IPS-NIHi11 (cell line): ENCODE data around the gene PHF5A.
"Not testable (repeated sequence)": the region's sequence is repeated elsewhere in the genome, so short reads cannot be mapped to it uniquely, and the experiment has no call there.

Experiments used
- DNase-seq: peaks from one replicate; pipeline ENCODE4 v3.0.0; 2012; ENCODE audit warnings: mixed read lengths, low spot score

PHF5A gene

DNA sequence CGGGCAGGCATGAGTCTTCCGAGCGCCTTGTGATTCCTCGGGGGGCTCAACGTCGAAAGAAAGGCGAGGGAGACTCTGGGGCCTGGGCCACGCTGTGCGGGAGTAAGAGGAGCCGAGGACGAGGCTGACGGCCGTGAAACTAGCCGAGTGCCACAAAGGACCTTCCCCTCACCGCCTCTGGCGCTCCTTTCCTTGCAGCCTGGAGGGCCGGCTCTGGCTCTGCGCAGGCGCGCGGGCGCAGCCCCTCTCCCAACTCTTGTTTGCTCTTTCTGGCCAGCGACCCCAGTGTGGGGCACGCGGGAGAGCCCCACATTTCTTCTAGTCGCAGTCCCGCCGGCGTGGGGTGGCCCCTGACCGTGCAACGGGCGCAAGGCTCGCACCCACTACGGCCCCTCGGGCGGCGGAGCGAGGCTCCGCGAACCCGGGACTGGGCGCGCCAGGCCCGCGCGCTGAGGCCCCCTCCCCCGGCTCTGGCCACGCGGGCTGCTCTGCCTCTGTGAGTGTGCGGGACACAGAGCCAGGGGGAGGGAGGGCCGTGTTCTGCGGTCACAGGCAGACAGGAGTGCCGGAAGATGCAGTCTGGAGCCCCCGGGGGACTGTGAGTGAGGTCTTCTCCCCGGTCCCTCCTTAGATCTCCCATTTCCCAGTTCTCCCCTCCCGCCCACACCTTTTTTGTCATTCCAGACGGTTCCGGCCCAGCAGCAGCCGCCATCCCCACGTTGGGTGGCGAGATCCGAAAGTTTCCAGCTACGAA lies 20.9 kb downstream of the PHF5A start:
- DNase-seq, result no peak

DNA sequence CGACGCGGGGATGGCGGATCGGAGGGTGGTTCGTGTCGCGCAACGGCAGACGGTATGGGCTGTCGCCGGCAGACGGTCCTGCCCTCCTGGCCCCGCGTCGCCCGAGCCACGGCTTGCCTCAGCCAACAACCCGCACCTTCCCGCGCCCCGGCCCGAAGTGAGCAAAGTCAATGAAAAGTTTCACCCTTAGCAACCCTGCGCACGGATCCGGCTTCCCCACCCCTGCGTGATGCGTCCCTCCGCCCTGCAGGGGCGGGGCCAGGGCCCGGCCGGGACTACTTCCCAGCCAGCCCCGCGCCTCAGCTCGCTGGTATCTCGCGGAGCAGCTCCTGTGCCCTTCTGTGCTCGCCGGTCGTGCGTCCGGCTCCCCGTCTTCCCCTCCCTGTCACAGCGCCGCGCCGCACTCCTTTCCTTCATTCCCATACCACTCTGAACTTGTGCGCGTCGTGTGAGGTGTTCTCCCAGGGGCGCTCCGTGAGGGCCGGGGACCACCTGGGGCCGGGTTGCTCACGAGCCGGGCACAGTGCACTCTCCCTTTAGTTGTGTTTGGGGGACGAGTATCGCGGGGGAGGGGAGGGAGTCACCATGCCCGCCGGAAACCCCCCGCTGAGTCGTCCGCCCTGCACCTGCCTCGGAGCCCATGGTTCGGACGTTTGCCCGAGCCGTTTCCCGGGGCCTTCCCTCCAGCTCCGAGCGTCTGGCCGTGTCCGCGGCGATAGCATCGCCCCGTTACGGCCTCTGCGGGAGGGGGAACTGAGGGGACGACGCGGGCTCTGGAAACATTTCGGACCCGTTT lies 21.7 kb downstream of the PHF5A start, which contains the start of gene TOB2:
Gene TOB2 (minus strand): TSS at position 163 of the 796 bp plus-strand sequence. CDS start 9,456 bp downstream, outside the sequence.
- DNase-seq, result peak; percentile 77

DNA sequence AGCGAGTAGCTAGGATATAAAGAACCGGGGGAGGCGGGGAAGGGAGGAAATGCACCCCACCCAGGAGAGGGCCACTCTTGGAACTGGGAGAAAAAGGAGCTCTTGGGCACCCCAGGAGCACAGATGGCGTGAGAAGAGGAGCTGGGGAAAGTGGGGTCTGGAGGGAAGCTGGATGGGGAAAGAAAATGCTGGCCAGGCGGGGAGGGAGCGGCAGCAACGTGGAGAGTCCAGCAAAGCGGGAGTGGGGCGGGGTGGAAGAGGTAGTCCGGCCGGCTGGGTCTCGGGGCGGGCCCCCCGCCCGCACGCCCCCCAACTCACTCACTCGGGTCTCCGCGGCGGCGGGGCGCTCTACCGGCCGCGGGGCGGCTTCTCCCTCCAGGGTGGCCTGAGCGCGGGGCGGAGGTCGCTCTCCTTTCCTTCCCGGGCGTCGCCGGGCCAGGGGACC lies 22.4 kb downstream of the PHF5A start:
- no peak for DNase-seq

DNA sequence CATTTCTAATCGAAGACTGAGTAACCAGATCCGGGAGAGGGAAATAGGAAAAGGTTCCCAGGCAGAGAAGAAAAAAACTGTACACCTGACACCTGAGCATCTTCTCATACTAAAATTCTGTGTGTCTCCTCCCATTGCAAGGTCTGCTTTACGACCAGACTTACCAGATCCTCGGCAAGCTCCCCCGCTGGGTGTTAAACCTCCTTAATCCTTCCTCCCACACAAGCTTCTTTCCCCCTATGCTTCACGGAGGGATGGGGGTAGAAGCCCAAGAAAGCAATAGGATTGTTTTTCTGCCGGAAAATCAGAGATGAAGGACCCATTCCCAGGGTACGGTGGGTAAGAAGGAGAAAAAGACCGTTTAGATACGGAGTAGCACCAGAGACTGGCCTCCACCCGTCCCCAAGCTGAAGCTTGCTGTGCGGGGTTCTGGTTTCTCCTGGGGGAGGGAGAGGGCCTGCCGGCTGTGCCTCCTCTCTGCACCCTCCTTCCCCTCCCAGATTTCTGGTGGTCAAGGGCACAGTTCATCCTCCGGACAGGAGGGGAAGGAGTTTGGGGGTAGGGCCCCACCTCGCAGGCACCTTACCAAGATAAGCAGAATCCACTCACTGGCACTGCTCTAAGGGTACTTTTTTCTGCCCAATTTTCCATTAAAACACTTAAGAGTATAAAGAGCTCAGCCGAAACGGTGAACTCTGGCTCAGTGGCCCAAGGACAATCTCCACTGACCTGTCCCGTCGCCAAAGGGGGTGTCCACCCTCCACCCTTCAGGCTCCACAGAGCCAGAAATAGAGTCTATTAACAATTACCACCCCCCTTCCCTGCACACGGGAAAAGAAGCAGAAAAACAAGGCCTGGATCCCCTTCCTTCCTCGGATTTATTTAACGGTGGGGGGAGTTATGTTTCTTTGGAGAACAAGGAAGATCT lies 23.1 kb downstream of the PHF5A start:
- no peak for DNase-seq

DNA sequence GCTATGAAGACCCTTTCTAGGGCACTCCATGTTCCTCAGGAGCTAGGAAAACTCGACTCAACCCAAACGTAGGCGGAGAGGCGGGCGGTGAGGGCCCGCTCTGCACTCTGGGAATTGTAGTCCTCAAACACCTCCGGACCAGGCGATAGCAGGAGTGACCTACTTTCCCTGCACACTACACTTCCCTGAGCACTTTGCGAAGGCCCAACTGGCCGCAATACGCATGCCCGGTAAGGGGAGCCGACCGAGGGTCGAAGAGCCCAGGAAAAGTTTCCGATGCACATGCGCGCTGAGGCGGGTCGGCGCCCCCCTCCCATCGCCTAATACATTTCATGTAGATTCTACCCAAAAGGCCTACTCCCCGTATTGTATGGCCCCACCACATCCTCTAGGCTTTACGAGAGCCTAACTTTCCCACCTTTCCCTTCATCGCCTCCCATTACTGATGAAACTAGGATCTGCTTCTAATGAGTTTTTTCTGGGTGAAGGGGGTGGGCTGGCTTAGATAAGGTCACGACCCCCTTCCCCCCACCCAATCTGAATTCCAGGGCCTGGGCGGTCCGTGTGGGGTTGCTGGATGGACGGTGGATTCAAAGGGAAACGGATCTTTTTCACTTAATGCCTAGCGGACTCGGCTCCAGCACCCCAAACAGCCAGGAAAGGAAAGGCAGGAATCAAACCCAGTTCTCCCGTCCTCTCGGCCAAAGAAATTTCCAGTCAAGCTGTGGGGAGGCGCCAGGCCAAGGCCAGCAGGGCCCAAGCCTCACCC lies 23.9 kb downstream of the PHF5A start:
- peak; percentile 83 for DNase-seq

DNA sequence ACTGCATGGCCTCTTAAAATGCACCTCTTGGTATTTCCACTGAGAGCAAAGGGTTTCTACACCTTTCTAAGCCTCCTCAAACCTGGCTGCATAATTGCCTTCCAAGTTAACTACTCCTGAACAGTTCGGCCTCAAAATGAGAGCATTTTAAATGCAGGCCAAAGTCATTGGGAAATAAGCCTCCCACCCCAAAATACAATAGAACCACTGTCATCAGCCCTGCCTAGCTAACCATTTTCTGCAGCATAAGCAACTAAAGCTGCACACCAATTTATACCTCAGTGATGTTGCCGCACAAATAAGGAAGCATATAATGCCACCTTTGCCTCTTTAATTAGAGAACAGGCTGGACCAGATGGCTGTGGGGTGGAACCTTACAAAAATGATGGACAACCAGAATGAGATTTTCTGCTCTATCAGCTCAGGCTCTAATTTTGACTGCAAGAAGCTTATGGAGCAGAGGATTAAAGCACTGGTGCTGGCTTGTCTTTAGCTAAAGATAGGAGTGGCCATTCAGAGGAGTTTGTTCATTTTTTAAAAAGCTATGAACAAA lies 26.2 kb downstream of the PHF5A start:
- DNase-seq, result no peak

DNA sequence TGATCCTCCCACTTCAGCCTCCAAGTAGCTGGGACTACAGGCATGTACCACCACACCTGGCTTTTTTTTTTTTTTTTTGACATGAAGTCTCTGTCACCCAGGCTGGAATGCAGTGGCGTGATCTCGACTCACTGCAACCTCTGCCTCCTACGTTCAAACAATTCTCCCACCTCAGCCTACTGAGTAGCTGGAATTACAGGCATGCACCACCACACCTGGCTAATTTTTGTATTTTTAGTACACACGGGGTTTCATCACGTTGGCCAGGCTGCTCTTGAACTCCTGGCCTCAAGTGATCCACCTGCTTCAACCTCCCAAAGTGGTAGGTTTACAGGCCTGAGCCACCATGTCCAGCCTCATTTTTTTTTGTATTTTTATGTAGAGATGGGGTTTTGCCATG lies 28.0 kb downstream of the PHF5A start:
- not testable (repeated sequence) for DNase-seq

DNA sequence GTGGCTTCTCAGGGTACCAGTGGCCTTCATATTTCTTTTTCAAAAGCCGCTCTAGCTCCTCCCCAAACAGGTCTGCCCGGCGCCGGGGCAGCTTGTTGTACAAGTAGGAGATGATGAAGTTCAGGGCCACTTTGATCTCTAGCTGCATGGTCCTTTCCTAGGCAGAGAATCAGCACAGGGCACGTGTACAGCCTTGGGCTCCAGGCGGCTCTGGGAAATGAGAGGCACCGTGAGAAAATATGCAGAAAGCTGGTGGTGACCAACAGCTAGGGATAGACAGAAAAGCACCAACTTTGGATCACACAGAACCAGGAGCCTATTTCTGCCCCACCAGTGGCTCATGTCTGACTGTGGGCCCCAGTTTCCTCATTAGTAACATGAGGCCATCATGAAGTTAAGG lies 31.3 kb downstream of the PHF5A start:
- DNase-seq, result no peak

DNA sequence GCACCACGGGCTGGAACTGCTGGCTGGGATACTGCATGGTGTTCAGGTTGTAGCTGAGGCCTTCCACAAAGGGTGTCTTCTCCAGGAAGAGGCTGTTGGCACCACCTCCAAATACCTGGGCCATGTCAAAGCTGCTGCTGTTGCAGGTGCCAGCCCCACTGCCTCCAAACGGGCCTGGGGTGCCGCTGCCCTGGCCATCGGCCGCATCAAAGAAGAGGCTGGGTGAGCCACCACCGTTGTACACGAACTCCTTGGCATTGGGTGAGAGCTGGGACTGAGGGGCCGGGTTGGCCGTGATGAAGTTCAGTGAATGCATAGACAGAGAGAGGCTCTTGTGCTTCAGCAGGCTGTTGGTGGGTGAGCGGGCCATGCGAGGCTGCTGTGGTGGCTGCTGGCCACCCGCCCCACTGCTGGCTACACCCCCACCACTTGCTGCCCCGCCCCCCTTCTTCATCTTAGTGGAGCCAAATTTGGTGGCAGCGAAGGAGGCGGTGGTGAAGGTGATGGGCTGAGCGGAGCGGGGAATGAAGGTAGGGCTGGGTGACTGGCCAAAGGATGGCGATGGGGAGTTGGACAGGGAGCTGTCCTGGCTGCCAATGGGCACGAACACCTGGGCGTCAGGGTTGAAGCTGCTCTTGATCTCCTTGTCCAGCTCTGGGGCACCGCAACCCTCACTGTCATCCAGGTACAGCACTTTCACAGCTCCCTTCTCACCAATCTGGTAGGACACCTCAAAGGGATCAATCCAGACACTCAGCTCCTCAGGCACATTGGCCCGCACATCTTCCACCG lies 32.0 kb downstream of the PHF5A start:
- no peak for DNase-seq

DNA sequence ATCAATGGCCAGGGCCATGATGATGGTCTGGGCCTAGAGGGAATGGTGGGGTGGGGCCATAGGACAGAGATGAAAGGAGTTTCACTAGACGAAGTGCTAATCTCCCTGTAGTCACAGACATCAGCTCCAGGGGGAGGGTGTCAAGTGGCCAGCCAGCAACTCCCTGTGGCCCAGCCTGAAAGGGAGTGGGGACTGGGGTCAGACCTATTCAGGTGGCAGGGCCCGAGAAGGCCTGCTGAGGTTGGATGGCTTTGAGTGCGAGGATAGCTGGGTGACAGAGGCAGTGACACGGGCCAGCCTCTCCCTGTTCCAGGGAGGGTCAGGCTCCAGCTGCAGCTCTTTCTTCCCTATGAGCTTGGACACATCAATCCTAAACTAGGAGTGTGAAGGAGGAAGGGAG lies 32.9 kb downstream of the PHF5A start:
- DNase-seq, result no peak

DNA sequence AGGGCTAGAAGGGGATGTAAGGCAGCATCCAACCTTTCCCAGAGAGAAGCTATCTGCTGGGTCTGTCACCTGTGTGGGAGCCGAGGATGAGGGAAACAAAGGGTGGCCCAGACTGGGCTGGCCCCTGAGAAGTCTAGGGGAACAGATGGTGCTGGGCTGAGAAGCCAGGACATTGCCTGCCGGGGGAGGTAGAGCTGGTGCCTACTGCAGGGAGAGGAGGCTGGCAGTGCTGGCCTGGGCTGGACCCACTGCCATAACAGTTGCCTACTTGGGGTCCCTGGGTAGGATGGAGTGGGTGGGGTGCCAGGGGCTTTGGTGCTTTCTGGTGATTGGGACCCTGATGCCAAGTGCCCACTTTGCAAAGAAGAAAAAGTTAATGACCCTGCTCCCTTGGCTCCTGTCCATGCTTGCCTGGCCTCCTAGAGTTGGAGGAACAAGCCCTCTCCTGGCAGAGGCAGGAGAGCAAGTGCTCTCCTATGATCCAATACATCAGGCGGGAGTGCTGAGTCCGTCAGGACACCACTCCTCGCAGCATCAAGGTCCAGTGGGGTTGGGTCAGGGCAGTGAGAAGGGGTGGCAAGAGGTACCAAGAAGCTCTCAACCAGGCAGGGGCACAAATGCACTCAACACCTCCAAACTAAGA lies 34.0 kb downstream of the PHF5A start:
- DNase-seq, result not testable (repeated sequence)

DNA sequence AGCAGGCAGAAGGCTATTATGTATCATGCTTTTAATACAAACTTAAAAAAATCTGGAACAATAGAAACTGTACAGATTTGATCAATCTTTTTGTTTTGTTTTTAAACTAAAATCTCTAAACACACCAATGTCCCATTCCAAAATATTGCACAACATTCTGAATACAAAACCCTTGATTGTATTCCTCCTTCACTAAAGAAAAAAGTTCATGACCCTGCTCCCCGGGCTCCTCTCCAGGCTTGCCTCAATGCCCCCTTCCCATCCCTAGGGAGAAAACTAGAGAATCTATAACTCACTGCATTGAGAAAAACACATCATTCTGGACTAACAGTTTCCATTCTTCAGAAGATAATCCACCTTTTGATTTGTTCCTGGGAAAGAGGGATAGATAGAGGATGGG lies 35.0 kb downstream of the PHF5A start:
- DNase-seq, result not testable (repeated sequence)

DNA sequence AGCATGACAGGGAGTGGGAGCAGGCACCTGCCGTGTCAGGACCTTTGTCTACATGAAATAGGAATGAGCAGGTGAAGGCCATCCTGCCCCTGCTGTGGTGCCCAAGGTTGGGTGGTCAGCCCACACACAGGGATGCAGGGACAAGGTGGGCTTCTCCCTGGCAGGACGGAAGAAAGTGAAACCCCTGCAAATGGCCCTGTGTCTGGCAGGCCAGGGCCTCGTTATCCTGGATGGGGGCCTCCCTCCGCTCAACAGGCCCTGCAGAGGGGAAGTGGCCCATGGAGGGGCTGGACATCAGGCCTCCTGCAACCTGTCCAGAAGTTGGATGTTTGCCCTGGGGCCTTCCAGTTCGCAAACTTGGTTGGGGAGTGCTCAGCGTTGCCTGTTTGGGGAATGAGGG lies 36.8 kb downstream of the PHF5A start:
- no peak for DNase-seq

DNA sequence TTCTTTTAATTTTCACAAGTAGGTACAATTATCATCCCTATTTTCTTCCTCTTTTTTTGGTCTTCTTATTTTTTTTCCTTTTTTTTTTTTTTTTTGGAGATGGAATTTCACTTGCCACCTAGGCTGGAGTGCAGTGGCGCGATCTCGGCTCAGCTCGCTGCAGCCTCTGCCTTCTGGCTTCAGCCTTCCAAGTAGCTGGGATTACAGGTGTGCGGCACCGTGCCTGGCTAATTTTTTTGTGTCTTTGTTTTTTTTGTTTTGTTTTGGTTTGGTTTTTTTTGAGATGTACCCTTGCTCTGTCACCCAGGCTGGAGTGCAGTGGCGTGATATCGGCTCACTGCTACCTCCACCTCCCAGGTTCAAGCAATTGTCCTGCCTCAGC lies 38.5 kb downstream of the PHF5A start:
- DNase-seq, result no peak

DNA sequence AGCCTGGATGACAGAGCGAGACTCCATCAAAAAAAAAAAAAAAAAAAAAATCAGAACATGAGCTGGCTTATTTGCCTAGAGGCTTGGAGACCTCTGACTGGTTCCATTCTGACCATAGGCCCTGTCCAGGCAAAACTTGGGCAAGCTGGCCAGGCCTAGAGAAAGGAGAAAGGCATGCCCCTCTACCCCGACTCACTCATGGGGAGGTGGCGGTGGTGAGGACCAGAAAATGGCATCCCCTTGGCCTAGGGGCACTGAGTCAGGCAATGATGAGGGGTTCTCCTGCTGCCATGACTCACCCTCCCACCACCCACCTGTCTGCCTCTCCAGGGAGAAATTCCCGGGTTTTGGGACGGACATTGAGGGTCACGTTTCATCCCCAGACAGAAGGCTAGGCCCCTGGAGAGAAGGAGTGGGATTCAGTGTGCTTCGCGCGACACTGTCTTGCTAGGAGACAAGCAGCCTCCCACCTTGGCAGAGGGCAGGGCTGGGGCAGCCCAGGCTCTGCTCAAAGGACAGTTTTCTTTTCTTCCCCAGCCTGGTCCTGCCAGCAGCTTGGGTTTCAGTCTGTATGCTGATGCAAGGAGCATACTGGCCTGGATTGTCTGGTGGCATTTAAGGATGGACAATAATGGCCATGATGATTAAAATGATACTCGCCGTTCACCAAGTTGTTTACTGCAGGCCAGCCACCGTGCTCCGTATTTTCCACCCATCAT lies 39.1 kb downstream of the PHF5A start:
- no peak for DNase-seq

DNA sequence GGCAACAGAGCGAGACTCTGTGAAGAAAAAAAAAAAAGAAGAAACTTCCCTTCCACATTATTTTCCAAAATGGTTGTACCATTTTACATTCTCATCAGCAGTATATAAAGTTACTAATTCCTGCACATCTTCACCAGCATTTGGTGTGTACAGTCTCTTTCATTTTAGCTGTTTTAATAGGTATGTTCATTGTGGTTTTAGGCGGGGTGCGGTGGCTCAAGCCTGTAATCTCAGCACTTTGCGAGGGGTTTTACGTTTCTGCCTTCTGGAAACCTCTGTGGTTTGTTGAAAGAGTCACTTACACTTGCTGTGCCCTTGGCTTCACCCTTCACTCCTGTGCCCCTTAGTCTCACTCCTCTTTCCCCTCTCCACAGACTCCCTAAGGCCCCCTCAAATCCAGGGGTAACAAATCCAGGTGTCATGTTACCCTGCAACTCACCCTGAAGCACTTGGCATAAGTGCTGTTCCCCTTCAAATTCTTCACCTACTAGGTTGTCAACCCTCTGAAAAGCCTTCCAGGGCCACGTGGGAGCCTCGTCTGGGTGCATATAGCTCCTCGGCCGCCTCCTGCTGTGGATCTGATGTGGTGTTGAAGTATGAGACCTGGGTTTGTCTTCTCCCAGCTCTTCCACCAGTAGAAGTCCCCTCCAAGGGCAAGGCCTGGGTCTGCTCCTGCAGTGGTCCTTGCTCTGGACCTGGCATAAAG lies 42.7 kb downstream of the PHF5A start:
- no peak for DNase-seq

DNA sequence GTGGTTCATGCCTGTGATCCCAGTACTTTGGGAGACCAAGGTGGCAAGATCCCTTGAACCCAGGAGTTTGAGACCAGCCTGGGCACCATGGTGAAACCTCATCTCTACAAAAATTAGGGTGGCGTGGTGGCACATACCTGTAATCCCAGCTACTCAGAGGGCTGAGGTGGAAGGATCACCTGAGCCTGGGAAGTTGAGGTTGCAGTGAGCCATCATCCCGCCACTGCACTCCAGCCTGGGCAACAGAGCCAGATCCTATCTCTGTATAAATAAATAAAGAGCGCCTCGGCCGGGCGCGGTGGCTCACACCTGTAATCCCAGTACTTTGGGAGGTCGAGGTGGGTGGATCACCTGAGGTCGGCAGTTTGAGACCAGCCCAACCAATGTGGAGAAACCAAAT lies 49.8 kb downstream of the PHF5A start:
- no peak for DNase-seq

DNA sequence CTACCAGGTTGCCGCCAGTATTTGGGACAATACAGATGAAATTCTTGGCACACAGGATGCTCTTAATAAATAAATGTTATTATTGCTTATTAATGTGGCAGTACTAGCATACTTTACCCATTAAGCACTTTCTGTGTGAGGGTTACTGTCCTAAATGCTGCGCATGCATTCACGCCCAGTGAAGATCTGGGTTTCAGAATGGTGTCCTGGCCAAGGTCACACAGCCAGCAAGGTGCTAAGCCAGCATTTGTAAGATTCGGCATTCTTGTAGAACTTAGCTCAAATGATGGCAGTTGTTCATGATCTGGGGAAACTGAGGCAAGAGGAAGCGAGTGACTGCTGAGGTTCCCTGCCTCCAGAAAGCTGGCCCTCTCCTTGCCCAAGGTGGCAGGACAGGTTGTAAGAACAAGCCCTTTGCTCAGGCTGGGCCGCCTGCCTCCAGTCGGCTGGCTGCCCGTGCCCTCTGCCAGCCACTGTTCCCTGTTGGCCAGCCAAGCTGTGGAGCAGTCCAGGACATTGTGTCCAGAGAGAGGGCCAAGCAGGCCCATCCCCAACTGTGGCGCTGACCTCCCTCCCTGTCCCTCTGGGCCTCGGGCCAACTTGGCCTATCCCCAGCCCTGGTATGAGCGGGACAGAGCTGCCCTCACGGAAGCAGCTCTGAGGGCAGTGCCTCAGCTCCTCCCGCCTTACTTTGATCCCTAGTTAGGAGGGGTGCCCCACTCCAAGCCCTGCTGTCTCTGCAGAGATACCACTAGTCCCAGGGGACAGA lies 50.7 kb downstream of the PHF5A start:
- DNase-seq, result no peak
